Esophagus muscularis mucosa (tissue), 4 donors: Measurements from ENCODE around the gene RNF157. TPM values are rescaled to one million over a fixed set of nuclear protein-coding genes. Genes with fewer than 3 reads are reported as not detected.

Experiments used
- DNase-seq: peaks from one replicate; pipeline ENCODE4 v3.0.0-alpha.2; 2017; ENCODE audit errors: extremely low spot score
- H3K27ac ChIP-seq, 4 donors: fragments of 200-600 bp; sonication (generic); replicated peaks in 1 of 4; 1 replicate in 3 of 4; 2 replicates in 1 of 4; pipeline ENCODE4 v1.5.1; 2016 to 2019; ENCODE audit warnings: mild to moderate bottlenecking in 1 of 4
- H3K27me3 ChIP-seq, 4 donors: fragments of 200-600 bp; sonication (generic); one replicate each; pipeline versions ENCODE4 v1.5.1 to v1.6.0; 2016 to 2019
- H3K36me3 ChIP-seq, 4 donors: fragments of 200-600 bp; sonication (generic); one replicate each; pipeline ENCODE4 v1.5.1; 2016 to 2019
- H3K4me1 ChIP-seq, 4 donors: fragments of 200-600 bp; sonication (generic); one replicate each; pipeline ENCODE4 v1.5.1; 2016 to 2019
- H3K4me3 ChIP-seq, 4 donors: fragments of 200-600 bp; sonication (generic); 1 replicate in 2 of 4; 2 replicates in 2 of 4; pipeline ENCODE4 v1.5.1; 2016 to 2019; ENCODE audit warnings: mild to moderate bottlenecking in 4 of 4, moderate library complexity in 1 of 4
- H3K9me3 ChIP-seq, 4 donors: fragments of 200-600 bp; sonication (generic); 1 replicate in 3 of 4; 2 replicates in 1 of 4; pipeline ENCODE4 v1.5.1; 2016 to 2019
- EP300 ChIP-seq: sonication (generic); formaldehyde crosslinking; IDR thresholded peaks from one replicate; pipeline ENCODE4 v1.6.1; 2017; ENCODE audit warnings: antibody characterized with exemption
- POLR2A ChIP-seq: fragments of 450-650 bp; IDR thresholded peaks from one replicate; pipeline ENCODE4 v1.6.1; 2017; ENCODE audit warnings: antibody characterized with exemption, moderate library complexity, mild to moderate bottlenecking, low read depth
- POLR2AphosphoS5 ChIP-seq, 2 donors: sonication (generic); formaldehyde crosslinking; IDR thresholded peaks; one replicate each; pipeline ENCODE4 v1.6.1; 2017; ENCODE audit warnings: antibody characterized with exemption in 2 of 2
- WGBS: methylation state at CpG from one replicate; pipeline ENCODE4 v1.1.5; 2018; 5-methylcytosine and 5-hydroxymethylcytosine counted together
- intact Hi-C: fragments of 100-400 bp; cut with DNase I; formaldehyde crosslinking; loops from one replicate; pipeline ENCODE4 v1.15.1; 2023
- total RNA-seq, 4 donors: library from RNA; depleted of rRNA; stranded (reverse); fragments of >200 nt; gene quantifications; one replicate each; pipeline versions ENCODE4 v1.1.0 to v1.2.1, GENCODE V29; 2016
- TF ChIP-seq, protein P1 (sequence below), 3 experiments: fragments of 200-600 bp in 2 of 3; fragments of 450-650 bp in 1 of 3; sonication (generic) in 2 of 3; IDR thresholded peaks; one replicate each; pipeline ENCODE4 v1.5.1; 2017 to 2019; ENCODE audit warnings: antibody characterized with exemption in 3 of 3, mild to moderate bottlenecking in 2 of 3, moderate library complexity in 1 of 3

Gene RNF157
- total RNA-seq, 4 donors from 2014 or later, result 2.1 to 8.1 (median 4.8) TPM

DNA sequence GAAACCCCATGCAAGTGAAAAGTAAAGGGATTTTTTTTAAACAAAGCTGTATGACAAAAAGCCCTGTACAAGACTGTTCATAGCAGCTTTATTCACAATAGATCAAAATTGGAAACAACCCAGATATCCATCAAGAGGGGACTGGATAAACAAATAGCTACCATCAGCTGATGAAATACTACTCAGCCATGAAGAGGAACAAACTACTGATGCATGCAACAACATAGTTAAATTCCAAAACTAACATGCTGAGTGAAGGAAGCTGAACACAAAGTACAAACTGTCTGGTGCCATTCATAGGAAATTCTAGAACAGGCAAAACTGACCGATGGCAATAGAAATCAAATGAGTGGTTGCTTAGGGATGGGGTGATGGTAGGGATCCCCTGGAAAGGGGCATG lies 114.4 kb downstream of the RNF157 start:
- WGBS, result 93% methylated on average over 1 of the region's 1 CpG
- Histone ChIP-seq H3K36me3 (no peaks in the 10 kb centered on the region), H3K27me3 (peaks cover 0 to 7% (median 1%) of the 10 kb centered on the region in 4 donors), H3K27ac (no peak overlapping the region), H3K9me3 (no peaks in the 10 kb centered on the region), H3K4me3 (no peak overlapping the region), H3K4me1 (peaks cover 9 to 14% (median 12%) of the 10 kb centered on the region in 4 donors)
- DNase-seq, result no peak
- TF ChIP-seq POLR2A (no peak), POLR2AphosphoS5 (IDR thresholded peaks at IDR 0.05) (no peak), EP300 (no peak)
- TF ChIP-seq, protein P1, sequence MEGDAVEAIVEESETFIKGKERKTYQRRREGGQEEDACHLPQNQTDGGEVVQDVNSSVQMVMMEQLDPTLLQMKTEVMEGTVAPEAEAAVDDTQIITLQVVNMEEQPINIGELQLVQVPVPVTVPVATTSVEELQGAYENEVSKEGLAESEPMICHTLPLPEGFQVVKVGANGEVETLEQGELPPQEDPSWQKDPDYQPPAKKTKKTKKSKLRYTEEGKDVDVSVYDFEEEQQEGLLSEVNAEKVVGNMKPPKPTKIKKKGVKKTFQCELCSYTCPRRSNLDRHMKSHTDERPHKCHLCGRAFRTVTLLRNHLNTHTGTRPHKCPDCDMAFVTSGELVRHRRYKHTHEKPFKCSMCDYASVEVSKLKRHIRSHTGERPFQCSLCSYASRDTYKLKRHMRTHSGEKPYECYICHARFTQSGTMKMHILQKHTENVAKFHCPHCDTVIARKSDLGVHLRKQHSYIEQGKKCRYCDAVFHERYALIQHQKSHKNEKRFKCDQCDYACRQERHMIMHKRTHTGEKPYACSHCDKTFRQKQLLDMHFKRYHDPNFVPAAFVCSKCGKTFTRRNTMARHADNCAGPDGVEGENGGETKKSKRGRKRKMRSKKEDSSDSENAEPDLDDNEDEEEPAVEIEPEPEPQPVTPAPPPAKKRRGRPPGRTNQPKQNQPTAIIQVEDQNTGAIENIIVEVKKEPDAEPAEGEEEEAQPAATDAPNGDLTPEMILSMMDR (IDR thresholded peaks at IDR 0.05), result no peak
- intact Hi-C loops, result loop anchor here (10.0 kb wide), 1 partner anchor 269 kb away; no protein-coding TSS in a partner anchor

DNA sequence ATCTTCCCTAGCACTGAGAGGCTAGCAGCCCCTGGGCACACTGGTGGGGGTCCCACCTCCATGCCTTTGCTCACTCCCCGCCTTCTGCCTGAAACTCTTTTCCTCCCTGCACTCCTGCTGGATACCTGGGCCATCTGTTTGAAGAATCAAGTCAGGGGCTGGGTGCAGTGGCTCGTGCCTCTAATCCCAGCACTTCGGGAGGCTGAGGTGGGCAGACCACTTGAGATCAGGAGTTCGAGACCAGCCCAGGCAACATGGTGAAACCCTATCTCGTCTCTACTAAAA lies 115.0 kb downstream of the RNF157 start:
- intact Hi-C loops, result loop anchor here (10.0 kb wide), 1 partner anchor 269 kb away; no protein-coding TSS in a partner anchor
- 90% methylated on average over 5 of the region's 5 CpGs for WGBS
- no peak overlapping the region for H3K4me3 ChIP-seq
- no peak for DNase-seq
- H3K27ac ChIP-seq, result no peak overlapping the region
- H3K36me3 ChIP-seq, result no peaks in the 10 kb centered on the region
- H3K9me3 ChIP-seq, result no peaks in the 10 kb centered on the region
- TF ChIP-seq EP300 (no peak), POLR2A (no peak), POLR2AphosphoS5 (IDR thresholded peaks at IDR 0.05) (no peak)
- TF ChIP-seq, protein P1 (IDR thresholded peaks at IDR 0.05), result no peak
- peaks cover 9 to 14% (median 12%) of the 10 kb centered on the region in 4 donors for H3K4me1 ChIP-seq
- peaks cover 0 to 1% (median 0%) of the 10 kb centered on the region in 4 donors for H3K27me3 ChIP-seq

DNA sequence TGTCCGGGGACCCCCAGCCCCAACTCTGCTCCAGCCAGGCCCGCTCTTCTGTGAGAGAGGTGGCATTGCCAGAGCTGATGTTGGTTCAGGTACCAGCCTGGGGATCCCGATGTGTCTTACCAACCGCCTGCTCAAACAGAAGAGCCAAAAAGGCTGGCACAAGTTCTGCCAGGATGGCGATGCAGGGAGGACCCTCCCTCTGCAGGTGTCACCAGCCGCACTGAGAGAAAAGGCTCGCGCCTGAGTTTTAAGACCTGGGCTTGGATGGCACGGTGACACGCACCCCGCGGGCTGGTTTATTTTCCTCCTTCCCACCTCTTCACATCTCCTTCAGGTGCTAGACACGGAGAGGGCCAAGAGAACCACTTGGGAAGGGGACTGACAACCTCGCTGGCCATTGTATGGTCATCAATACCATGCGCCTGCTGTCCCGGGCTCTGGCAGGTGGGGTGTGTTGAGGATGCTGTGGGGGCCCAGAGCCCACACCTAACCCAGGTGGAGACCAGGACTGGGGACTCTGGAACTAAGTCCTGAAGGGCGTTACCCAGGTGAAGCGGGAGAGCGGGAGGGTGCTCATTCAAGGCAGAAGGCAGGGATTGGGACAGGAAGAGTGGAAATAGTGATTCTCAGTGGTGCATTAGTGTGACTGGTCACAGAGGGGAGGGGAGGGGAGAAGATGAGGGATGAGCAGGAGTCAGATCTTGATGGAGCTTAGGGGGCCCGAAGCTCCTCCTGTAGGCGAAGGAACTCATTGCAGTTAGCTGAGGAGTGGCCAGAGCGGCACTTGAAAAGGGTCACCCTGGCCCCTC lies 115.5 kb downstream of the RNF157 start:
- peaks cover 9 to 14% (median 12%) of the 10 kb centered on the region in 4 donors for H3K4me1 ChIP-seq
- H3K9me3 ChIP-seq, result no peaks in the 10 kb centered on the region
- TF ChIP-seq, protein P1 (IDR thresholded peaks at IDR 0.05), result no peak
- 83% methylated on average over 15 of the region's 22 CpGs for WGBS
- H3K27me3 ChIP-seq, result no peaks in the 10 kb centered on the region
- H3K27ac ChIP-seq, result no peak overlapping the region
- DNase-seq, result no peak
- intact Hi-C loops, result loop anchor here (10.0 kb wide), 1 partner anchor 270 kb away; no protein-coding TSS in a partner anchor
- H3K4me3 ChIP-seq, result no peak overlapping the region
- no peaks in the 10 kb centered on the region for H3K36me3 ChIP-seq

DNA sequence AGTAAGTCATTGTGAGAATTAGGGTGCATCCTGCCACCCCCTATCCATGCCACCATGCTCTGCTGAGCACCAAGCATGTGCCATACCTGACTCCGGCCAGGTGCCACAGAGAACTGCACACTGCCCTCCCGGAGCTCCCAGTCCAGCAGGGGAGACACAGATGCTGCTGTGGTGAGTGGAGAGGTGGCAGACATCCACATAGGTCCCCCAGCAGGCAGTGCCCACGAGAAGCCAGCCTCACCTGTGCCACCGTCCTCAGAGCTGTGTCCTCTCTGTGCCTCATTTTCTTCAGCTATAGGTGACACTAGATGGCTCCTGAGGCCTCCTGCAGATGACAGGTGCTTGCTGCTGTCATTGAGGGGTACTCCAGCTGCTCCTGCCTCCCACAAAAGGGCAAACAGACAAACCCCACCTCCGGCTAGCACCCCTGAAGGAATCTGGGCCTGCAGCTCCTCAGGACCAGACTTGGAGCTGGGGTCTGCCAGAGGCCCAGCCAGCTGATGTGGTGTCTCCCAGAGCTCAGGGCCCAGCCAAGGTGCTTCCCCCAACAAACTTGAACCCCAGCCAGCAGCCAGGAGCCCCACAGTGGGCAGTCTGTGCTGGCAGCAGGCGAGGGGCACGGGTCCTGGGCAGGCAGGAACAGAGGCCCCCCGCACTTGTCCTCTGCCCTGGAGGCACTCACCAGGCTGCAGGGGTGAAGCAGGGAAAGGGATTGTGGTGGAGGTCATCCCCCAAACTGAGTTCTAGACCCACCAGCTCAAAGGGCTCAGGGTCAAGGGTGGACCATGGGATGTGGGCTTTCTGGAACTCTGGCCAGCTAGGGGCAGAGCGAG lies 116.3 kb downstream of the RNF157 start:
- Histone ChIP-seq H3K4me1 (peaks cover 9 to 14% (median 12%) of the 10 kb centered on the region in 4 donors), H3K27ac (no peak overlapping the region), H3K4me3 (no peak overlapping the region), H3K9me3 (no peaks in the 10 kb centered on the region), H3K27me3 (no peaks in the 10 kb centered on the region), H3K36me3 (no peaks in the 10 kb centered on the region)
- intact Hi-C loops, result loop anchor here (10.0 kb wide), 1 partner anchor 271 kb away; no protein-coding TSS in a partner anchor
- TF ChIP-seq POLR2A, result no peak
- TF ChIP-seq, protein P1 (IDR thresholded peaks at IDR 0.05), result no peak
- TF ChIP-seq POLR2AphosphoS5 (IDR thresholded peaks at IDR 0.05), result no peak
- 50% methylated on average over 2 of the region's 9 CpGs for WGBS
- DNase-seq, result no peak
